HG02973 (cell line): ENCODE measurements around the gene SUMO3.

Source experiments
- ATAC-seq: cut with Tn5 transposase; IDR thresholded peaks from one replicate; pipeline ENCODE4 v1.9.1; 2021; ENCODE audit warnings: moderate library complexity; ENCODE audit not compliant: unreplicated experiment

Gene SUMO3

DNA sequence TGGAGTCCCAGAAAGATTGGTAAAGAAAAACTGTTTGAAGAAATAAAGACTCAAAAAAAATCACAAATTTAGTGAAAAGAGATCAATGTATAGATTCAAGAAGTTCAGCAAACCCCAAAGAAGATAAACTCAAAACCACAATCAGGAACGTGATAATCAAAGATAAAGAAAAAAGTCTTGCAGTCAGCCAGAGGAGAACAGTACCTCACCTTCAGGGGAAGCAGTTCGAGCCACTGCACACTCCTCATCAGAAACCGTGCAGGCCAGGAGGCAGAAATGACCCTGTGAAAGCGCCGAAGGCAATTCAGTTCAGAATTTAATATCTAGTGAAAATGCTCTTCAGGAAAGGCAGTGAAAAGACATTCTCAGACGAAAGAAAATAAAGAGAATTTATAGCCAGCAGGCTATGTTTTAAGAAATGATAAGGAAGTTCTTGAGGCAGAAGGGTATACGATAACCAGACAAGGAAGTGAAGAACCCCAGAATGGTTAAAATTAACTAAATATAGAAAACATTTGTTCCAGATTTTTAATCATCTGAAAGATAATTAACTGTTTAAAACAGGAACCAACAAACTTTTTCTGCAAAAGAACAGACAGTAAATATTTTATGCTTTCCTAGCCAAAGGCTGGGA is 13.5 kb upstream of the SUMO3 start:
- ATAC-seq = no peak

DNA sequence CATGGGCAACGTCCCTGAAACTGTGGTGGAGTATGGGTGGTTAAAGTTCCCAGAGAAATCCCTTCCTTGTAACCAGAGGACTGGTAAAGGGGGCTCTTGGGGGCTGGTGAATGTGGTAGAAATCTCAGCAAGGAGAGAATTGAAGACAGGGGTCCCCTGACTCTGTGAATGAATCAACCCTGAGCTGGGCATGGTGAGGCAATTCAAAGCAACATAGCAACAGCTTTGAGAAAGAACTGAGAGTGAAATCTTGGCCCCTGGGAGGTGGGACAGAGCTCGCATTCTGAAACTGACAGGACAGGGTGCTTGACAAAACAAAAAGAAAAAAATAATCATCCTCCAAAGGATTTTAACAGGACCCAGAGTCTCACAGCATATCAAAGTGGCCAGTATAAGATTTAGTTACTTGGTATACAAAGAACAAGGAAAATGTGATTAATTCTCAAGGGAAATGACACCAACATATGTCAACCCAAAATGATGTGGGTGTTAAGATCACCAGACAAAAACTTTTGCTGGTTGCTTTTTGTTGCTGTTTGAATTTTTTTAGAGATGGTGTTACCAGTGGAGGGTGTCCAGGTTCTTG is 11.7 kb upstream of the SUMO3 start:
- ATAC-seq = no peak

DNA sequence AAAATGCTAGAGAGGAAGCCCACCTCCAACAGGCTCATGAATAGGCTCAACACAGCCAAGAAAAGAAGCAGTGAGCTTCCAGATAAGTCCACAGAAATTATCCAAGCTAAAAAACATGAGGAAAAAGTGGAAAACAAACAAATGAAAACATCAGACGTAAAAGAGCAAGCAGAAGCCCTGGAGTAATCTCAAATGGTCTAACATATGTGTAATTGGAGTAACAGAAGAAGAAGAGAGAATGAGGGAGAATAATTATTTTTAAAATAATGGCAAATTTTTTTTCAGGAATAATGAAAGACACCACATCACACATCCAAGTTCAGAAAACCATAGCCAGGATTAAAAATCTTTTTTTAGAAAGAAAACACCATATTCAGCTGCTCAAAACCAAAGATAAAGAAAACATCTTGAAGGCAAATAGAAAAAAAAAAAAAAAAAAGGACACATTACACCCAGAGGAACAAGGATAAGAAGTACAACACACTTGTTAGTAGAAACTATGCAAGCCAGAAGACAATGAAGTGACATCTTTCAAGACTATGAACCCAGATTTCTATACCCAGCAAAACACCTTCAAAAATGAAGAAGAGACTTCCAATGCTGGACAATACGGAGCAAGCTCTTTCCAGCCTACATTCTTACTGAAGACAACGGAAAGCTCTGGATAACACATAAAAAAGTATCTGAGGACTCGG is 10.6 kb upstream of the SUMO3 start:
- no peak for ATAC-seq

DNA sequence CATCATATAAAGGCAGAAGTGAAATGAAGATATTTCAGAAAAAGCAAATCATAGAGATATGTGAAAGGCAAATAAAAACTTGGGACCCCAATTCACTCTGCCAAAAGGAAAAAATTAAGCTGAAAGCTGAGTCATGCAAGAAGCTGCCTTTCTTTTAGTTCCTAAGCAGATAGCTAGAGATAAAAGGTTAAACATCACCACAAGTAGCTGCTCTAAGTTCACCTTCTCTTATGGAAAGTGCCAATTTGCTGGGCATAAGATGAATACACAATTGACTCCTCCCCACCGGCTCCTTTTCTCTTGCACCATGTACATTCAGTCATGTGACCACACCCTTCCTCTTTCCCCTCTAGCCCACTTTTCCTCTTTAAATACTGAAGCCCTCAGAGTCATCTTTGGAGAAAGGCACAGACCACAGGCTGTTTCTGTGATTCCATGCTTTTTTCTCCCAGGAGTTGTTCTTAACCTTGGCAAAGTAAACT is 5.4 kb upstream of the SUMO3 start:
- no peak for ATAC-seq

DNA sequence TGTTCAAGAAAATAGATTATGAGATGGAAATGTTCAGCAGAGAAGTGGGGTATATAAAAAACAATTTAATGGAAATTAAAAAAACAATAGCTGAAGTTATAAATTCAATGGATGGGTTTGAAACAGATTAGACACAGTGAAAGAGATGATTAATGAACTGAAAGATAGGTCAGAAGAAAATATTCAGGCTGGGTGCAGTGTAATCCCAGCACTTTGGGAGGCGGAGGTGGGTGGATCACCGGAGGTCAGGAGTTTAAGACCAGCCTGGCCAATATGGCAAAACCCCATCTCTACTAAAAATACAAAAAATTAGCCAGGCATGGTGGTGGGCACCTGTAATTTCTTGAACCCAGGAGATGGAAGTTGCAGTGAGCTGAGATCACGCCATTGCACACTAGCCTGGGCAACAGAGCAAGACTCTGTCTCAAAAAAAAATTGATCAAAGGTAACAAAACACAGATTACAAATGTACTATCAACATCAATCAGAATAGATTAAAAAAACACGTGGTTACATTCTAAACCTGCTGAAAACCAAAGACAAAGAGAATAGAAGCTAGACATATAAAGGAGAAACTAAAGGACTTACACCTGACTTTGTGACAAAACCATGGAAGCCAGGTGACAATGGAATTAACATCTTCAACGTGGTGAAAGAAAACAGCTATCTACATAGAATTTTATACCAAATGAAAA is 4.8 kb upstream of the SUMO3 start:
- no peak for ATAC-seq

DNA sequence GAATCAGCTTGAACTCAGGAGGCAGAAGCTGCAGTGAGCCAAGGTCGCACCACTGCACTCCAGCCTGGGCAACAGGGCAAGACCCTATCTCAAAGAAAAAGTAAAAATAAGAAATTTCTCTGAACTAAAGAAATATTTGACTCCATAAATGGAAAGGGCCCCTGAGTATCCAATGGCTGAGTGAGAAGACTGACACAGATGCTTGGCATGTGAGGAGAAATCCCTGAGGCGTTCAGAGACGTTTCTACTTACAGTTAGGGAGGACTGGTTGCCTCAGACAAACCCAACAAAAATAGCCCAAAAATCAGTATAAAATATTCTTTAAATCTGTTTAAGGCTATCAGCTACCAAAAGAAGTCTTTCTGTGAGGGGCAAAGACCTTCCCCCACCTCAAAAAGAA is 3.0 kb upstream of the SUMO3 start:
- ATAC-seq = no peak

DNA sequence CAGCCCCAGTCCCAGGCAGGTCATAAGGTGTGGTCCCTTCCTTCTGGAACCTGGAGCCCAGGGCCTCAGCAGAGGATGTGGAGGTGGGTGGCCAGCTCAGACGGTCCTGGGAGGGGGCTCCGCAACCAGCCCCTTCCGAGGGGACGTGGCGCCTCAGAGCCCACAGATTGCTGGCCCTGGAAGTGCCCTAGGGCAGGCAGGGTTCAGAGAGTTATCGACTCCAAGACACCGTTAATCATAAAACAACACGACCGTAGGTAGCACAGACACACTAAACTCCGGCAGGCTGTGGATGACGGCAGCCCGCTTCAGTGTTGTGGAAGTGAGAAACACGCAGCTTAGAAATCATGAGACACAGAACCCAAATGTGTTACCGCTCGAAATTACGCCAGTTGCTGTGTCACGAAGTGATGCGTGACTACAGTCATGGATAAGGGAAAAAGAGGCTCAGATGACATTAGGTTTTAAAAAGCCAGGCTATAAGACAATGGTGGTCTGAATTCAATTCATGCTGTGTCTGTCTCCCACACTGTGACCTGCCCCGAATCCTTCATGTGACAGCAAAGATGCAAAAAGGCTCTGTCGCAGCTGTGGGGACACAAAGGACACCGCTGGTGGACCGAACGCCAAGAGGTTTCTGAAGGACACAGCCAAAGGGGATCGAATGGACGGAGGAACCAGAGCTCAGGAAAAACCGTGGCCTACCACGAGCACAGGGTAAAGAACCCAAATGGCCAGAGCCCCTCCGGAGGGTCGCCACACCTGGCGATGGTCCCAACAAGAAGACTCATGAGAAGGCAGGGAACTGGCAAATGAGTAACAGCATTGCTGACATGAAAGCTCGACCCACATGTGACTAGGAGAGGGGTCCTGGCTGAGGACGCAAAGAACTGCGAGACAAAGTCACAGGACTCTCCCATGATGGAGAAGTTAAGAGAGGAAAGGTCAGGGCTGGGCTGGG is 1.7 kb upstream of the SUMO3 start:
- ATAC-seq = no peak

DNA sequence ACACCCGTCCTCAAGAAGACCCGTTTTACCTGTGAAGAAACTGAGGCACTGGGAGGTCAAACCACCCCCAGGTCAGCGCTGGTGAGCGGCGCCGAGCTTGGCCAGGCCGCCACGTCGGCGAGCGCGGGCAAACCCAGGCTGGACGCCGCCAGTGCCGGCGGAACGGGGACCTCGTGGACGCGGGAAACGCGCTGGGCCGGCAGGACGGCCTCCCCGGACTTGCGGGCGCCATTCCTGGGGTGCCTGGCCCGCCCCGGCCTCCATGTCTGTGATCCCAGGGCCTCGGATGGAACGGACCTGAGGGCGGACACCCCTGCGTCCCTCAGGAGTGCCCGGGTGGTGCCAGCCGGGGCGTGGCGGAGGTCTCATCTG is 764 bp upstream of the SUMO3 start:
- ATAC-seq = no peak

DNA sequence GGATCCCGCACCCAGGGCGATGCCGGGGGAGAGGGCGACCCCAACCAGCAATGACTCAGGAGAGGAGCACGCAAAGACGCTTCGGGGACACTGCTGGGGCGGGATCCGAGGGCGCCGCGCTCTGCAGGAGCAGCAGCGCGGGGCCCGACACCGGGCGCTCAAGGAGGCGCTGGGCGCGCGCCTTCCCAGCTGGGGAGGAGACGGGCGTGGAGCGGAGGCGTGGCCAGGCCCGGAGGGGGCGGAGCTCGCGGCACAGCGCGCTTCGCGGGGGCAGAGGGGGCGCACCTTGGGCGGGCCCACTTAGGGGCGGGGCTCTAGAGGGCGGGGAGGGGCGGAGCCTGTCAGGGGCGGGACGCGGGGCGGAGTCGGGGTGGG is 369 bp downstream of the SUMO3 start:
- peak; percentile 70 for ATAC-seq

DNA sequence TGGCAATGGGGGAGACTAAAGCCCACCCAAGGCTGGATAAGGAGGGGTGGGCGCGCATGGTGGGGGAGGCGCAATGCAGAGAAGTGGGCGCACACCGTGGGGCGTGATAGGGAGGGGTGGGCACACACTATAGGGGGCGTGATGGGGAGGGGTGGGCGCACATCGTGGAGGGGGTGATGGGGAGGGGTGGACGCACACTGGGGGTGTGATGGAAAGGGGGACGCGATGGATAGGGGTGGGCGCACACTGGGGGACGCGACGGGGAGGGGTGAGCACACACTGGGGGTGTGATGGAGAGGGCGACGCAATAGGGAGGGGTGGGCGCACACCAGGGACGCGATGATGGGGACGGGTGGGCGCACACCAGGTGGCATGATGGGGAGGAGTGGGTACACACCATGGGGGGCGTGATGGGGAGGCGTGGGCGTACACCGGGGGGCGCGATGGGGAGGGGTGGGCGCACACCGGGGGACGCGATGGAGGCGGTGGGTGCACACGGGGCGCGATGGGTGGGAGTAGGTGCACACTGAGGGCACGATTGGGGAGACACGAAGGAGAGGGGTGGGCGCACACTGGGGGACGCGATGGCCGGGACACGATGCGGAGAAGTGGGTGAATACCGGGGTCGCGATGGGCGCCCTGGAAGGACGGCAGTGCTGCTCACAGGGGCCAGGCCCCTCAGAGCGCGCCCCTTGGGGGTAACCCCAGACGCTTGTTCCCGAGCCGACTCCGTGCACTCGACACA is 929 bp downstream of the SUMO3 start:
- peak; percentile 3 for ATAC-seq

DNA sequence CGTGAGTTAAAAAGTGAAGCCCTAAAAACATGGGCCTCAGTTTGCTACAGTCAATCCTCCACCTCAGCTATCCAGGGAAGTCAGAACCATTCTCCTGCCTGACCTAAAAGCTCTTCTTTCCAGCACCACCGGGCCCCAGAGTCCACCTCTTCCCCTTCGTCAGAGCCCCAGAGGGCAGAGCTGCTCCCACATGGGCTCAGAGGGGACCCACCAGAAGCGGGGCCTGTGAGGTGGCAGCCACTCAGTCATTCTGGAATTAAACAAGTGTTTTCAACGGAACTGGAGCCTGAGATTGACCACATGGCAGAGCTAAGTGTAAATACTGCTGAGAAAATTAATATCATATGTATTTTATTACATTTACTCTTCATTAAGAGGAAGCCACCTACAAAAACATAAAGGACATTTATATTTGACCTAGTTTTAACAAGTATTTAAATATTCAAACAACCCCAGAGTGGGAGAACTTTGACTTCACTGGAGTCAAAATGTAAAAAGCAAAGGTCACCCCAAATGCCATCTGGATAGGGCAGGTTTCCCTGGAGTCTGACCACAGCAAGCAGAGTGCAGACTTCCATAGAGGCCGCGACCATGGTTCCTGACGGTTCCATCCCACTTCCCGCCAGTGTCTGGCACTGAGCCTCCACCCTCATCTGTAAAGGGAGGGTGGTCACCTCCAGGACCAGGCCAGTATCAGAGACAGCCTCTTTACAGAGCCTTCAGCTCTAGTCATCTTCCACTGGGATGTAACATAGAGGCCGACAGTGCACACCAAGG is 1.8 kb downstream of the SUMO3 start:
- ATAC-seq = no peak

DNA sequence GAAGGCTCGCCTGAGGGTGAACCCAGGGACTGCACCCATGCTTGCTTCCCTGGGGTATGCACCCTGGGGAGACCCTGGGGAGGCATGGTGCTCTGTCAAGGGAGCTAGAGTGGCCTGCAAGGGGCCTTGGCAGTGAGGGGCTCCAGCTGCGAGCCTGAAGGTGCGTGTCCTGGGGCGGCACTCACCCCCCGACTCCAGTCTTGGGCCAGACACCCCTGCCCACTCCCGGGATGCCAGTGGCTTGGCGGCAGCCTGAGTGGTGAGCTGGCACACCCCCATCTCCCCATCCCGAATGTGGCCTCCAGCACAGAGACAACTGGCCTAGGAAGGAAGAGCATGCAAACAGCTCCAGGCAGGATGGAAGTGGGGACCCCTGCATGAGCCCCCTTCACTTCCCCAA is 2.6 kb downstream of the SUMO3 start:
- no peak for ATAC-seq

DNA sequence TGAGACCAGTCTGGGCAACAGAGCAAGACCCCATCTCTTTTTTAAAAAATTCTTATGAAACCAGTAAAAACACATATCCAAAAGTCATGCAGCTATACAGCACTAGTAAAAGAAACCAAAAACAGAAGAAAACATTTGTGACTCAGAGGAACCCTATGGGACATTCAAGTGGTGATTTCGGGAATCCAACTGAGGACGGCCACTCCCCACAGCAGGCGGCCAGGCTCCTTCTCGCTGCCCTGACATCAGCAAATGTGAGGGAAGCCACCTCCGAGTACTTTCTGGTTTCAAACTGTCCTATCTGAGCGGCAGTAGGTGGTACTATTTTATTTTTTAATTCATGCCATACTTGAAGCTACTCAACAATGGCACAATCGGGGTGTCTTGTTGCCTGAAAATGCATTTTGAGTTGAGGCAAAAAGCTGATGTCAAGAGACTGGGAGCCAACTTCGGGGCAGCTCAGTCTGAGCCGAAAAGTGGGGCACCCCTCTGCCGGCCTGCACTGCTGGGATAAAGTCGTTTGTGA is 3.3 kb downstream of the SUMO3 start:
- ATAC-seq = no peak

DNA sequence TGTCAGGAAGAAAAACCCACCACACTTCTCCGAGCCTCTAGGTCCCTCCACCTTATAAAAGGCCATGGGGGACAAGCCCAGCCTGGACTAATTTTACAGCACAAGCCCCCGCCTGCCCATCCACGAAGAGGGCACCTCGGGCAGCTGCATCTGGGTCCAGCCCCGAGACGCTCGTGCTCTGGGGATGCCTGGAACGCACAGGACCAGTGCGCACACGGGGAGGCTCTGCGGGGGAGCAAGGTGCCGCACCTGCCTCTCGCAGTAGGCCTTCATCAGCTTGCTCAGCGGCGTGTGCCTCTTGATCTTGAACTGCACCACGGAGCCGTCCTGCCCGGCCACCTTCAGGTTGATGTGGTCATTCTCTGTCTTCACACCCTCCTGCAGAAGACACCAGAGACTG is 4.1 kb downstream of the SUMO3 start:
- no peak for ATAC-seq

DNA sequence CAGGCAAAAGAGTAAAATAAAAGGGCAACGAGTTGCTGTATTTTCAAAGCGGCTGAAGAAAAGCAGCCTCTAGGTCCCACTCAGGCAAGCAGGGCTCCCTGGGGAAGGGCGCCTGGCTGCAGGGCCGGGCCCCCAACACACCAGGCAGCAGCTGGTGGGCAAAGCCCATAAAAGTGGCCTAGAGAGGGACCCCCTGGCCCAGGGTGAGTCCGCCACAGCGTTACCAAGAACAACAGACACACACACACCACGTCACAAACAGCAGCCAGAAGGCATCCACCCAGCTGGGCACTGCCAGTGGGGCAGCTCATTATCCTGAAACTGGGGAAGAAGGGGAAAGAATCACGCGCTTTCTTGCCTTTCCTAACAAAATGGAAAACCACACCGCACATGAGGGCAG is 4.7 kb downstream of the SUMO3 start:
- ATAC-seq = no peak

DNA sequence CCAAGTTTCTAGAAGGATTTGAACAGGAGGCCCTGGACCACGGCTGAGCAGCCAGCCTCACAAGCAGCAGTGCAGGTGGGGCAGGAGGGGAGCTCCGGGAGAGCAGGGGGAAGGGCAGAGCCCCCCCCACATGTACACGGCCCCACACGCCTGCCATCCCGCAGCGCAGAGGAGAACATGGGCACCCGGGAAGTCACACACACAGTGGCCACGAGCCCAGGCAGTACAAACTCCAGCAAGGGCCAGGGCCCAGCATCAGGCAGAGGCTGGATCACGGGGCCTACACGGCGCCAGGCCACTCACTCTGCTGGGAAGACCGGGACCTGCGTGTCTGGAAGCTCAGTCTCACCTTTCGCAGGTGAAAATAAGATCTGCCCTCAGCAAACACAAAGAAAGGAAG is 5.2 kb downstream of the SUMO3 start:
- no peak for ATAC-seq

DNA sequence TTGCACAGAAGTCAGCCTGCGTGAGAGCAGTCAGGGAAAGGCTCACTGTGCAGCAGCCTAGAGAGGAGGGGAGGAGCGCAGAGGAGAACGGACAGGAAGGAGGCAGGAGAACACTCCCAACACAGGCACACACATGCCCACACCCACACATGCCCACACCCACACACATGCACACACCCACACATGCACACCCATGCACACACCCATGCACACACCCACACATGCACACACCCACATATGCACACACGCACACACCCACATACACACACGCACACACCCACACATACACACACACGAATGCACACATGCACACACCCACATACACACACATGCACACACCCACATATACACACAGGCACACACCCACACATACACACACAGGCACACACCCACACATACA is 7.1 kb downstream of the SUMO3 start:
- ATAC-seq = no peak

DNA sequence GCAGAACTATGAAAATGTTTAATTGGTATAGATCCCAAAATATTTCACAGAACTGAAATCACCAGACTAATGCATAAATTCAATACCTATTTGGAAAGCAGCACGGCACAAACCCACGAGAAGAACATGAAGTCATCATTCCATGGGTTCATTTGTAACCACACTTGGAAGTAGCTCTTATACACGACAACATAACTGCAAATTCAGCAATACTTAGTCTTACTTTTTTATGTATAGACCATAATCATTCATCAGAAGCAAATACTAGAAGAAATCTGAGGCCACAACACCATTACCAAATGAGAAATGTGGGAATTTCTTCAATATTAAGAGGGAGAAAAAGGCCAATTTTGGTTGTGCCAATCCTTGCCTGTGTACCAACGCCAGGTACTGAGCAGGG is 12.0 kb downstream of the SUMO3 start:
- ATAC-seq = no peak

DNA sequence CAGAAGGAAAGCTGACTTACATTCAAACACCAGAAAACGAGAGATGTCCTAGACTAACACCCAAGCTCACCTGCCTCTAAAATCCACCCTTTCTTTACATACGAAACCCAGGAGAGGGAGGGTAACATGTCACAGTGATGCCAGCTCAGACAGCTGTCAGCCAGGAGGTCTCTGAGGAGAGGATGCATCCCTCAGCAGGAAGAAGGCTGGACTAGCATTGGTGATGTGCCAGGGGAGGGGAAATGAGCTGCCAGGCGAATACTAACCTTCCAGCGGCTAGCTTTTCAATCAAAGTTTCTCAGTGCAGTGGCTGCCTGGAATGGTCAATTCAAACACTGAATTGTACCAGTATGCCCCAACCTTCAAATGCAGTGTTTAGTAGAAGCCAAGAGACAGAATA is 12.6 kb downstream of the SUMO3 start:
- ATAC-seq = no peak
